AG09319 (cell line): ENCODE results near the gene SMAP2.
"Not testable (repeated sequence)": the region's sequence is repeated elsewhere in the genome, so short reads cannot be mapped to it uniquely, and the experiment has no call there.

Source experiments
- DNase-seq: peaks from one replicate; pipeline ENCODE4 v3.0.0-alpha.2; 2010; ENCODE audit warnings: low read depth; ENCODE audit errors: extremely low read depth
- TF ChIP-seq, protein P1 (sequence below): IDR thresholded peaks from 2 replicates; pipeline ENCODE4 v1.5.1; 2011; ENCODE audit warnings: low read depth, mild to moderate bottlenecking, inconsistent platforms, low read length, moderate library complexity

The SMAP2 gene

DNA sequence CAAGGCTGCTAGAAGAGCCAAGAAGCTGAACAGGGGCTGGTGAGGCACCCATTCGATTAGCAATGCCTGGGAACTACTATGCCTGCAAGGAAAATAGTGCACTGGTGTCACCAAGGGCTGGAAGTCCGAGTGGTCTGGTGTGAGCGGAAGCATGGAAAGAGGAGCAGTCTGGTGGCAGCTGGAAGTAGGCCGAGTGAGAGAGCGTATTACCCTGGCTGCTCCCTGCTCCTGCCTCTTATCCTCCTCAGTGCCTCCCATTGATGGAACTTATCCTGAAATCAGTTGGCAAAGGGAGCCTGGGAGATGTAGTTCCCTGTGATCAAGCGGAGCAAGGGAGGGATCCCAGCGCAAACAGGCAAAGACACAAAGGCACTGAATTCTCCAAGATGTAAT, 9.6 kb downstream of the SMAP2 start:
- TF ChIP-seq, protein P1, sequence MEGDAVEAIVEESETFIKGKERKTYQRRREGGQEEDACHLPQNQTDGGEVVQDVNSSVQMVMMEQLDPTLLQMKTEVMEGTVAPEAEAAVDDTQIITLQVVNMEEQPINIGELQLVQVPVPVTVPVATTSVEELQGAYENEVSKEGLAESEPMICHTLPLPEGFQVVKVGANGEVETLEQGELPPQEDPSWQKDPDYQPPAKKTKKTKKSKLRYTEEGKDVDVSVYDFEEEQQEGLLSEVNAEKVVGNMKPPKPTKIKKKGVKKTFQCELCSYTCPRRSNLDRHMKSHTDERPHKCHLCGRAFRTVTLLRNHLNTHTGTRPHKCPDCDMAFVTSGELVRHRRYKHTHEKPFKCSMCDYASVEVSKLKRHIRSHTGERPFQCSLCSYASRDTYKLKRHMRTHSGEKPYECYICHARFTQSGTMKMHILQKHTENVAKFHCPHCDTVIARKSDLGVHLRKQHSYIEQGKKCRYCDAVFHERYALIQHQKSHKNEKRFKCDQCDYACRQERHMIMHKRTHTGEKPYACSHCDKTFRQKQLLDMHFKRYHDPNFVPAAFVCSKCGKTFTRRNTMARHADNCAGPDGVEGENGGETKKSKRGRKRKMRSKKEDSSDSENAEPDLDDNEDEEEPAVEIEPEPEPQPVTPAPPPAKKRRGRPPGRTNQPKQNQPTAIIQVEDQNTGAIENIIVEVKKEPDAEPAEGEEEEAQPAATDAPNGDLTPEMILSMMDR, result no peak
- DNase-seq, result no peak

DNA sequence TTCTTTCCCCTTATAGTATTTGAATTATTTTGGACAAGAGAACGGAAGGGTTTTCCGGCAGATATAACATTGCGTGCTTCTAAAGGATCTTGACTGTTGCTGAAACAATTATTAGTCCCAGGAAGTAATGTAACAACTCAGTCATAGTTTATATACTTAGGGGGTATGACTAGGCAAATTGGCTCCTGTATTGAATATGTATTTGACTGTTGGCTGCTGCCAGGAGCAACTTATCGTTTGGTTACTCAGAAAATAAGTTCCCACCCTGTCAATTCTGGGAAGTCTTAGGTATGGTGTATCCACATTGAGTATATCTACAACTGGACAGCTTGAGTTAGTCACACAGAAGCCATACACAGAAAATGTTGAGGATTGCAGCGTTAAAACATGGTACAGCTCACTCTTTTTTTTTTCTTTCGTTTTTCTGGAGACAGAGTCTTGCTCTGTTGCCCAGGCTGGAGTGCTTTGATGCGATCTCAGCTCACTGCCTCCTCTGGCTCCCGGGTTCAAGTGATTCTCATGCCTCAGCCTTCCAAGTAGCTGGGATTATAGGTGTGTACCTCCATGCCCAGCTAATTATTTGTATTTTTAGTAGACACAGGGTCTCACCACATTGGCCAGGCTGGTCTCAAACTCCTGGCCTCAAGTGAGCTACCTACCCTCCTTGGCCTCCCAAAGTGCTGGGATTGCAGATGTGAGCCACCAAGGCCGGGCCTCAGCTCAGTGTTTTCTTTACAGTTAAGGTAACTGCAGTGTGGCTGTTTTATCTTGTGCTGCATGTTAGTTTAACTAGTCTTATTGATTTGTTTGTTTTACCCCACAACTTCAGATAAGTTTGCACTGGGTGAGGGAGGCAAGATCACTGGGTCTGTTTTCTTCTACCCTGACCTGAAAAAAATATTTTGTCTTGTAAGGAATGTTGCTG, 10.2 kb downstream of the SMAP2 start:
- TF ChIP-seq, protein P1, result no peak
- DNase-seq, result no peak

DNA sequence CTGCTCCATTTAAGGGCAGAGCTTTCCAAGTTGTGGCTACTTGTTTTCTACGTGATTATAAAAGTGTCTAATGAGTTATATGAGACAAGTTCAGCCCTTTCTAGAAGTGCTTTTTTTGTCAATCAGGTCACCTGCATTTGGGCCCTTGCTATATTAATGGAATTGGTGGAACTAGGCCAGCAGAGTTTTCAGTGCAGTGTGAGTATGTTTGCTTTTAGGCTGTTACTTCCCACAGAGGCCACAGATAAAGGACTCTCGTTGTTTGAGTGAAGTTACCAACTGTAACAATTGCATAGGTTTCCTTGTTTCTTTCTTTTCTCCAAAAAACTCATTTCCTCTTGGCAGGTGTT, 10.9 kb downstream of the SMAP2 start:
- TF ChIP-seq, protein P1, result no peak
- no peak for DNase-seq

DNA sequence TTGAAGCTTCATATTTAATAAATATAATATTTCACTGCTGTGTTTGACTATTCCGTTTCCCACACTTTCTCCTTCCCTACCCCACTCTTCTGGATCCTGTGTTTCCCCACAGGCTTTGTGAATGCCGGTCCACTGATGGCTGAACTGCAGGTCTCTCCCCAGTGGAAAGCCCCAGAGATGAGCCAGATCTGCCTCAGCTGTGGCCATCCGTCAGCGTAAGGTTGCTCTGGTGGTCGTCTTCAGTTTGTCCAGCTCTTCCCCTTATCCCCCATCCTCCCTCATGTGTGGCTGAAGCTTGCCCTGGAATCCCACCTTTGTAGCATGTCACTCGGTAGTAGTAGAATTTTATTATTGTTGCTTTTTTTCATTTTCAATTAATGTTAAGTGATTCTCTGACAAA, 11.4 kb downstream of the SMAP2 start:
- TF ChIP-seq, protein P1, result no peak
- no peak for DNase-seq

DNA sequence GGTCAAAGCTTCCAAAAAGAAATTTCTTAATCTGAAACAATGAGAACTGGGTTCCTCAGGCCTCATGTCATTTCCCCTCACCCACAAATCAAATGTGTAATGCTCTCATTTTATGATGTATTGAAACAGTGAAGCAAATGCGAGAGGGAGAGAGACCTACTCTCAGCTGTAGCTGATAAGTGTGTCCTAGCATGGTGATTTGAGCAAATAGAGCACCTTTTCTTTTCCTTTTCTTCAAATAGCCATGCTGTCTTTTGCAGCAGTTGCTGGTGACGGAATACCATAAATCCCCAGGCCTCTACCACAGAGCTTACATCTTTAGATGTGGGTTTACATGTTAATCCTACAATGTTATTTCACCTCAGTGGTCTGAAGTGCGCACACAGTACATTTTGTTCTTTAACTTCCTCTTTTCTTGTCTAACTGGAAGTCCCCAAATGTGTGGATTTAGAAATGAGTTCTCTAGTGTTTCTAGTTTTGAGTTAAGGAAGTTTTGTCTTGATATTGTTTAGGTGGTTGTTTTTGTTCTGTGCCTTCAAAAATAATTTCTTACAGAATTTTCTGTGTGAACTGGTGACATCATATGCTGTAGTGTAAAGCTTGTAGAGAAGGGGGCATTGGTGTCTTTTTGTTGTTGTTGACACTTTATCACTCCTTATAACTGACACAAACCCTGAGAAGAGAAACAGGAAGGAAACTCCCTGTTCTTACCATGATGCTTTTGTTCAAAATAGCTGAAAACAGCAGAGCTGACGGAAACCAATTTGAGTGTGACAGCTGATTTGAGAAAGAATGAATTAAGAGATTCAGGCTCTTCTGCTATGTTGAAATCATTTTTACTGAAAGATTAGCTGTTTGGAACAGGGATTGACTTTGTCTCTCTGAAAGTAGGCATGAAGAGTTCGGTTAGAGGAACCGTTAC, 12.2 kb downstream of the SMAP2 start:
- TF ChIP-seq, protein P1, result no peak
- DNase-seq, result no peak

DNA sequence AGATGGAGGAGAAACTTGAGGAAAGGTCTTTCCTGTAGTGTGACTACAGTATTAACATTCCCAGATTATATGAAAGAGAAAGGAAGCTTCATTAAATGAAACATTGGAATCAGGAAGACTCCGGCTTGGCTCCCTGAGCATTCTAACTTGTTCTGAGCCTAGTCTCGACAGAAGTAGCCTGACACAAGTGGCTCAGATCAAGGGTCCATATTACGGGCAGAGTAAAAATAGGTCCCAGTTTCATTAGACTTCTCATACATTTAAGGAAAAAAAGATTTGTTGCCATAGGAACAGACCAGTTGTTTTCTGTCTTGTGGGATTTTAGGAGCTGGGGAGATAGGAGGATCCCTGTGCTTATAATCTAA, 12.8 kb downstream of the SMAP2 start:
- TF ChIP-seq, protein P1, result no peak
- no peak for DNase-seq

DNA sequence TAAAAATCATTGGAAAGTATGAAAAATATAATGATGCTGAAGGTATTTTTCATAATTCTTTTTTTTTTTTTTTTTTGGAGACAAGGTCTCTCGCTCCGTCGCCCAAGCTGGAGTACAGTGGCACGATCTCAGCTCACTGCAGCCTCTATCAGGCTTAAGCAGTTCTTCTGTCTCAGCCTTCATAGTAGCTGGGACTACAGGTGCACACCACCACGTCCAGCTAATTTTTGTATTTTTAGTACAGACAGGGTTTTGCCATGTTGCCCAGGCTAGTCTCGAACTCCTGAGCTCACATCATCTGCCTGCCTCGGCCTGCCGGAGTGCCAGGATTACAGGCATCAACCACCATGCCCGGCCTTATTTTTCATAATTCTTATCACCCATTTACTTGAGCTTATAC, 13.3 kb downstream of the SMAP2 start:
- TF ChIP-seq, protein P1, result no peak
- no peak for DNase-seq

DNA sequence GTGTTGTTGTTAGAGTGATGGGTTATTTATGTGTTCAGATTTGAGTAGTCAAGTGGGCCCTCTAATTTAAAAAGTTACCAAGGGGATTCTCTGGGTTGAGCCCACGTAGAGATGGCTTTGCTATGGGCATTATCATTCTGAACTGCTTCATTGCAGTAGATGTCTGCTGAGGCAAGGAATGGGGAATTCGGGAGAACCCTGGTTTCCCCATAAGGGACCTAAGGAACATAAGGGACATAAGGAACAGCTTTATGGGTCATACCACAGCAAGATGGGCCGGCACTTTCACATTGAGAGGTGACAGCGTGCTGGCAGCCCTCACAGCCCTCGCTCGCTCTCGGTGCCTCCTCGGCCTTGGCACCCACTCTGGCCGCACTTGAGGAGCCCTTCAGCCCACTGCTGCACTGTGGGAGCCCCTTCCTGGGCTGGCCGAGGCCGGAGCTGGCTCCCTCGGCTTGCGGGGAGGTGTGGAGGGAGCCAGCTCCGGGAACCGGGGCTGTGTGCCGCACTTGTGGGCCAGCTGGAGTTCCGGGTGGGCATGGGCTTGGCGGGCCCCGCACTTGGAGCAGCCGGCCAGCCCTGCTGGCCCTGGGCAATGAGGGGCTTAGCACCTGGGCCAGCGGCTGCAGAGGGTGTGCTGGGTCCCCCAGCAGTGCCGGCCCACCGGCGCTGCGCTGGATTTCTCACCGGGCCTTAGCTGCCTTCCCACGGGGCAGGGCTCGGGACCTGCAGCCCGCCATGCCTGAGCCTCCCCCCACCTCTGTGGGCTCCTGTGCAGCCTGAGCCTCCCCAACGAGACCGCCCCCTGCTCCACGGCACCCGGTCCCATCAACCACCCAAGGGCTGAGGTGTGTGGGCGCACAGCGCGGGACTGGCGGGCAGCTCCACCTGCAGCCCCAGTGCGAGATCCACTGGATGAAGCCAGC, 14.1 kb downstream of the SMAP2 start:
- DNase-seq, result not testable (repeated sequence)
